ENCODE results near the gene IRF6. TPM values are rescaled to one million over a fixed set of nuclear protein-coding genes. Genes with fewer than 3 reads are reported as not detected.

The IRF6 gene
- total RNA-seq, 2 donors from 2014 or later = 3.9 to 4.1 TPM

GRCh38 chr1:209823143-209824041 is 17.4 kb upstream of the IRF6 start:
- peak; percentile 68 for TF ChIP-seq CTCF (IDR thresholded peaks at IDR 0.05)
- H3K27me3 ChIP-seq (replicated peaks; ENCODE audit: insufficient read depth) = no peaks in the 10 kb centered on the region
- H3K27ac ChIP-seq = no peak overlapping the region
- peaks cover 3% of the 10 kb centered on the region in 2 donors for H3K4me1 ChIP-seq (ENCODE audit: control insufficient read depth in 1 of 2, low read depth in 2 of 2)
- H3K36me3 ChIP-seq = no peaks in the 10 kb centered on the region
- H3K9me3 ChIP-seq = no peaks in the 10 kb centered on the region
- peak overlapping the region; percentile 5 for H3K4me3 ChIP-seq
- DNase-seq (ENCODE audit: low spot score) (no peak), ATAC-seq (ENCODE audit: insufficient number of reproducible peaks, low FRiP score, low read depth) (no peak)

- H3K36me3 ChIP-seq = no peaks in the 10 kb centered on the region
- ATAC-seq (ENCODE audit: insufficient number of reproducible peaks, low FRiP score, low read depth) (no peak), DNase-seq (ENCODE audit: low spot score) (no peak)
- no peak overlapping the region for H3K27ac ChIP-seq
- H3K27me3 ChIP-seq (replicated peaks; ENCODE audit: insufficient read depth) = no peaks in the 10 kb centered on the region
- H3K4me1 ChIP-seq (ENCODE audit: control insufficient read depth in 1 of 2, low read depth in 2 of 2) = peaks cover 3% of the 10 kb centered on the region in 2 donors
- TF ChIP-seq CTCF (IDR thresholded peaks at IDR 0.05) = no peak
- no peaks in the 10 kb centered on the region for H3K9me3 ChIP-seq
- peak overlapping the region; percentile 5 for H3K4me3 ChIP-seq
Measured at GRCh38 chr1:209822706-209823105, 16.8 kb upstream of the IRF6 start.

- Histone ChIP-seq H3K27me3 (replicated peaks; ENCODE audit: insufficient read depth) (no peaks in the 10 kb centered on the region), H3K36me3 (no peaks in the 10 kb centered on the region), H3K4me3 (no peak overlapping the region), H3K27ac (no peak overlapping the region), H3K9me3 (no peaks in the 10 kb centered on the region), H3K4me1 (ENCODE audit: control insufficient read depth in 1 of 2, low read depth in 2 of 2) (peaks cover 0 to 3% of the 10 kb centered on the region in 2 donors)
- ATAC-seq (ENCODE audit: insufficient number of reproducible peaks, low FRiP score, low read depth) (no peak), DNase-seq (ENCODE audit: low spot score) (no peak)
- no peak for TF ChIP-seq CTCF (IDR thresholded peaks at IDR 0.05)
Measured at GRCh38 chr1:209820986-209821385, 15.0 kb upstream of the IRF6 start.

GRCh38 chr1:209819058-209819457 is 13.1 kb upstream of the IRF6 start:
- H3K4me3 ChIP-seq = no peak overlapping the region
- no peak overlapping the region for H3K27ac ChIP-seq
- no peak for DNase-seq (ENCODE audit: low spot score)
- H3K36me3 ChIP-seq = no peaks in the 10 kb centered on the region
- no peak for TF ChIP-seq CTCF (IDR thresholded peaks at IDR 0.05)
- H3K4me1 ChIP-seq (ENCODE audit: control insufficient read depth in 1 of 2, low read depth in 2 of 2) = peaks cover 0 to 3% of the 10 kb centered on the region in 2 donors
- no peaks in the 10 kb centered on the region for H3K9me3 ChIP-seq
- ATAC-seq (ENCODE audit: insufficient number of reproducible peaks, low FRiP score, low read depth) = no peak
- no peaks in the 10 kb centered on the region for H3K27me3 ChIP-seq (replicated peaks; ENCODE audit: insufficient read depth)

GRCh38 chr1:209817691-209818090 is 11.7 kb upstream of the IRF6 start:
- no peak overlapping the region for H3K27ac ChIP-seq

More at GRCh38 chr1:209817691-209818090, 11.7 kb upstream of the IRF6 start:
- TF ChIP-seq CTCF (IDR thresholded peaks at IDR 0.05) = no peak
- Histone ChIP-seq H3K4me3 (no peak overlapping the region), H3K36me3 (no peaks in the 10 kb centered on the region), H3K9me3 (no peaks in the 10 kb centered on the region), H3K4me1 (ENCODE audit: control insufficient read depth in 1 of 2, low read depth in 2 of 2) (peaks cover 0 to under 1% of the 10 kb centered on the region in 2 donors), H3K27me3 (replicated peaks; ENCODE audit: insufficient read depth) (no peaks in the 10 kb centered on the region)
- no peak for ATAC-seq (ENCODE audit: insufficient number of reproducible peaks, low FRiP score, low read depth)
- no peak for DNase-seq (ENCODE audit: low spot score)
